ENCODE measurements around the gene LARGE1. TPM values are rescaled to one million over a fixed set of nuclear protein-coding genes. Genes with fewer than 3 reads are reported as not detected.

The LARGE1 gene
- total and polyA plus RNA-seq, 4 donors, result 25.6 to 45.6 (median 37.6) TPM

DNA sequence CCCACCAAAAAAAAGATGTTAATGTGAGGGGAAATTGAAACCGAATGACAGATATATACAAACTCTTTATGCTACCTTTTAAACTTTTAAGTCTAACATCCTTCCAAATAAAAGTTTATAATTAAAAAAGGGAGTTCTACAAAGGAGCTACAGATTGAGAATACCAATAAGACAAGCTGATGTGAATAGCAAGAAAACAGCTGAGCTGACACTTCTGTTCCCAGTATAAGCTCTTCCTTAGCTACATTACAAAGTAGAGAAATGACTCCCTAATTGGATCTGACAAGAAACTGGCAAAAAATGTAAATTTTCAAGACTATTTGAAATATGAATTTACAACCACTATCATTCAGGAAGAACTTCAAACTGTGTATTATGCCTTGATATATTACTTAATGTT lies 567.5 kb downstream of the LARGE1 start:
- no peaks in the 10 kb centered on the region for H3K9me3 ChIP-seq (ENCODE audit: control insufficient read depth, insufficient read depth, low read length)
- DNase-seq (ENCODE audit: low read depth in 4 of 6, low spot score in 6 of 6), result peak in 1 of 6 donors; percentile 18

DNA sequence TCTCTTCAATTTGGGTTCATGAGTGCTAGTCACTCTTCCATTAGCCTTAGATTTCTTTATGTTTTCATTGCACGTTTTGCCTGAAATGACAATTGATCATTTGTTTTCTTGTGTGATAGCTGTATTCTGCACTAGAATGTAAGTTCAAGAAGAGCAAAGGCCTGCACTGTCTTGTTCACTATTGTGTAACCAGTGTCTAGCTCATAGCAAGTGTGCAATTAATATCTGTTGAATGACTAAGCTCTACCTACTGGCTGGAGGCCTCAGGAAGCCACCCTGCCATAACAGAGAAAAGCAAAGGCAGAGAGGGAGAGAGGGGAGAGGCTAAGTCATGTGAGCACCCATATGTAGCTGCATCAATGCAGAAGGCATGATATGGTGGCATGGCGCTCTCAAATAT lies 569.3 kb downstream of the LARGE1 start:
- DNase-seq (ENCODE audit: low read depth in 4 of 6, low spot score in 6 of 6), result no peak
- H3K27ac ChIP-seq (ENCODE audit: low read depth, low read length), result no peak overlapping the region
- WGBS (ENCODE audit: insufficient coverage), result 83% methylated on average over 1 of the region's 2 CpGs
- no peaks in the 10 kb centered on the region for H3K27me3 ChIP-seq (ENCODE audit: control insufficient read depth, insufficient read depth, low read length)
- no peaks in the 10 kb centered on the region for H3K9me3 ChIP-seq (ENCODE audit: control insufficient read depth, insufficient read depth, low read length)
- H3K4me1 ChIP-seq (ENCODE audit: control insufficient read depth, insufficient read depth, low read length), result no peaks in the 10 kb centered on the region
- H3K36me3 ChIP-seq (ENCODE audit: control insufficient read depth, insufficient read depth, low read length), result no peaks in the 10 kb centered on the region
- H3K4me3 ChIP-seq (ENCODE audit: low read depth, low read length), result no peak overlapping the region

More for the DNA sequence above, 567.5 kb downstream of the LARGE1 start:
- Histone ChIP-seq H3K4me1 (ENCODE audit: control insufficient read depth, insufficient read depth, low read length) (no peaks in the 10 kb centered on the region), H3K27me3 (ENCODE audit: control insufficient read depth, insufficient read depth, low read length) (no peaks in the 10 kb centered on the region), H3K4me3 (ENCODE audit: low read depth, low read length) (no peak overlapping the region), H3K27ac (ENCODE audit: low read depth, low read length) (no peak overlapping the region), H3K36me3 (ENCODE audit: control insufficient read depth, insufficient read depth, low read length) (no peaks in the 10 kb centered on the region)
- no CpG with 5 or more reads among the region's 1 CpG for WGBS (ENCODE audit: insufficient coverage)

DNA sequence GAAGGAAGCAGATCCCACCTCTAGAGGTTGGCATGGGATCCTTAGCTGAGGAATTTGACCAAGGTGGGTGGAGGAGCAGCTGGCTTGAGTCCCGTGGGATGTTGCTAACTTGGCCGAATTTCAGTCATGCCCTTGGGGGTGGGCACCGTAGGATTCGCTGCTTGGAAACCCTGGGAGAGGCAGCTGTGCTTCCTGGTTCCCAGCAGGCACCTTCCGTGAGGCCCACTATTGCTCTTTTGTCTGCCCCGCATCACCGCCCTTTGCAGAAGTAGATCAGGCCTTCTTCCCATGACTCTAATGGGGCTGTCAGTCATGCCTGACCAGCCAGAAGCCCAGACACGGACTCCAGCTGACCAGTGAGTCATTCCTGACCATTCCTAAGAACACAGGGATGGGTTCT lies 569.8 kb downstream of the LARGE1 start:
- Histone ChIP-seq H3K27ac (ENCODE audit: low read depth, low read length) (no peak overlapping the region), H3K4me3 (ENCODE audit: low read depth, low read length) (no peak overlapping the region), H3K4me1 (ENCODE audit: control insufficient read depth, insufficient read depth, low read length) (no peaks in the 10 kb centered on the region), H3K27me3 (ENCODE audit: control insufficient read depth, insufficient read depth, low read length) (no peaks in the 10 kb centered on the region), H3K36me3 (ENCODE audit: control insufficient read depth, insufficient read depth, low read length) (no peaks in the 10 kb centered on the region), H3K9me3 (ENCODE audit: control insufficient read depth, insufficient read depth, low read length) (no peaks in the 10 kb centered on the region)
- 86% methylated on average over 8 of the region's 8 CpGs for WGBS (ENCODE audit: insufficient coverage)
- no peak for DNase-seq (ENCODE audit: low read depth in 4 of 6, low spot score in 6 of 6)

DNA sequence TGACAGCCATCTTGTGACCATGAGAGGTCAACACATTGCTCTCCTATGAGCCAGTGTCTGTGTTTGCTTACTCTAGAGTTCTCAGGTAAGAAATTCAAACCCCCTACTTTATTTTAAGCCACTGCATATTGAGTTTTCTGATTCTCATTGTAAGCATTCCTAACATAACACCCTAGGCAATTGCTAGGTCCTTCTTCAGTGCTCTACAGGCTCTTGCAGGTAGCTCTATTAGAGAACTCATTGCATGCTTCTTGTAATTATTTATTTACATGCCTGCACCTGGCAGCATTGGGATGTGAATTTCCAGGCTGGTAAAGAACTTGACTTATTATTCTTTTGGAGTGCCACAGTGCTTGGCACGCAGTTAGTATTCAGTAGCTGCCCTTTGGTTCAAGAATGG lies 573.3 kb downstream of the LARGE1 start:
- WGBS (ENCODE audit: insufficient coverage), result 86% methylated on average over 1 of the region's 1 CpG
- H3K27ac ChIP-seq (ENCODE audit: low read depth, low read length), result no peak overlapping the region
- H3K27me3 ChIP-seq (ENCODE audit: control insufficient read depth, insufficient read depth, low read length), result no peaks in the 10 kb centered on the region
- no peak overlapping the region for H3K4me3 ChIP-seq (ENCODE audit: low read depth, low read length)
- no peaks in the 10 kb centered on the region for H3K9me3 ChIP-seq (ENCODE audit: control insufficient read depth, insufficient read depth, low read length)
- H3K36me3 ChIP-seq (ENCODE audit: control insufficient read depth, insufficient read depth, low read length), result no peaks in the 10 kb centered on the region
- DNase-seq (ENCODE audit: low read depth in 4 of 6, low spot score in 6 of 6), result no peak
- no peaks in the 10 kb centered on the region for H3K4me1 ChIP-seq (ENCODE audit: control insufficient read depth, insufficient read depth, low read length)

DNA sequence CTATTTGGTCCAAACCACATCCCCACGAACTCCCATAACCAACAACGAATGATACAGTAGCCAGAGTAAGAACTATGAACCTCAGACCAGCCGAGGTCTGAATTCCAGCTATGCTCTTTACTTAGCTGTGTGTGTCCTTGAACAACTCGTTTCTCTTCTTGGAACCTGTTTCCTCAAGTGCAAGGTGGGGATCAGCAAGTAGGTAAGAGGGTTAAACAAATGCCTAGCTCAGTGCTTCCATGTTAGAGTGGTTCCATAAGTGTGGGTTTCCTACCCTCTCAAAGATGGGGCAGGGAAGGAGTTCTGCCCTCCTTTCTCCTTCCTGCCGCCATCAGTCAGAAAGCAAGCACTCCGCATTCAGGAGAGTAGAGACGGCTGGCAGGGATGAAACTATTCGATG lies 578.7 kb downstream of the LARGE1 start:
- DNase-seq (ENCODE audit: low read depth in 4 of 6, low spot score in 6 of 6), result no peak
- WGBS (ENCODE audit: insufficient coverage), result 78% methylated on average over 4 of the region's 8 CpGs
- no peaks in the 10 kb centered on the region for H3K9me3 ChIP-seq (ENCODE audit: control insufficient read depth, insufficient read depth, low read length)

DNA sequence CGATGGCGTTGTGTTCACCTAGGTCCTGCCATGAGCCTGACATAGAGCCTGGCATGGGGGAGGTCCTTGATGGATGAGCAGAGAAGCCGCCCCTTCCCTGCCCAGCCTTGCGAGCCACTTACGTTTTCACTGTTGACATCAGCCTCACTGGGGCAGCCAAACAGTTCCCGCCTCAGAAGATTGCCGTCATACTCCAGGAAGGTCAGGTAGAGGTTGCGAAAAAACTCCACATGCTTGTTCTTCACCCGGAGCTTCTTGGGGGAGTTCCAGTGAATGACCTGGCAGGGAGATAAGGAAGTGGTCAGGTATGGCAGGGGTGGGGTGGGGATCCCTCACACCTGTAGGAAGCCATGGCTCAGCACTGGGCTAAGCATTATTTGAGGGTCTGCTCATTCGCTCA lies 582.8 kb downstream of the LARGE1 start:
- no peak for DNase-seq (ENCODE audit: low read depth in 4 of 6, low spot score in 6 of 6)
- WGBS (ENCODE audit: insufficient coverage), result 90% methylated on average over 5 of the region's 10 CpGs
- H3K9me3 ChIP-seq (ENCODE audit: control insufficient read depth, insufficient read depth, low read length), result no peaks in the 10 kb centered on the region

More for the DNA sequence above, 578.7 kb downstream of the LARGE1 start:
- H3K27me3 ChIP-seq (ENCODE audit: control insufficient read depth, insufficient read depth, low read length), result no peaks in the 10 kb centered on the region
- H3K4me3 ChIP-seq (ENCODE audit: low read depth, low read length), result no peak overlapping the region
- H3K36me3 ChIP-seq (ENCODE audit: control insufficient read depth, insufficient read depth, low read length), result peaks cover 5% of the 10 kb centered on the region
- no peaks in the 10 kb centered on the region for H3K4me1 ChIP-seq (ENCODE audit: control insufficient read depth, insufficient read depth, low read length)
- H3K27ac ChIP-seq (ENCODE audit: low read depth, low read length), result no peak overlapping the region

DNA sequence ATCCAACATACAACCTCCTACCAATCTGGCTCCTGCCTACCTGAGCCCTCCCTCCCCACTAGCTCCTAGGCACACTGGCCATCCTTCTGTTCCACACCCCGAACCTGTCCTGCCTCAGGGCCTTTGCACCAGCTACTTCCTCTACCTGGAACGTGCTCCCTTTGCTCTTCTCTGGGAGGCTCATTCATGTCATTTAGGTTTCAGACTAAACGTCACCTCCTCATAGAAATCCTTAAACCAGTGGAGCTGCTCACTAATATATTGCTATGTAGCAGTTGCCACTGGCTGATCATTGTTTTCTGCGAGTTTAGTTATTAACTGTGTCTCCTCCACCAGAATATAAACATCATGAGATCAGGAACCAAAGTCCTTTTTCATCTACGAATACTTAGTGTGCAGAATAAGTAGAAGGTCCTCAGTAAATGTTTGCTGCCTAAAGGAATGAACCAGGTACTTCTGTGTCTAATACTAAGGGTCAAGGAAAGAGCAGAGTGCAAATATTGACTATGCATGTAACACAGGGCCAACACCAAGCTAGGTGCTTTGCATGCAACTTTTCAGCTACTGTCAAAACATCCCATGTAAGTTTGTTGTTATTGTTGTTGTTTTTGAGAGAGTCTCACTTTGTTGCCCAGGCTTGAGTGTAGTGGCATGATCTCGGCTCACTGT lies 584.5 kb downstream of the LARGE1 start:
- Histone ChIP-seq H3K36me3 (ENCODE audit: control insufficient read depth, insufficient read depth, low read length) (peaks cover 5% of the 10 kb centered on the region), H3K4me1 (ENCODE audit: control insufficient read depth, insufficient read depth, low read length) (peaks cover 4% of the 10 kb centered on the region), H3K27ac (ENCODE audit: low read depth, low read length) (no peak overlapping the region), H3K4me3 (ENCODE audit: low read depth, low read length) (no peak overlapping the region), H3K27me3 (ENCODE audit: control insufficient read depth, insufficient read depth, low read length) (no peaks in the 10 kb centered on the region), H3K9me3 (ENCODE audit: control insufficient read depth, insufficient read depth, low read length) (no peaks in the 10 kb centered on the region)
- WGBS (ENCODE audit: insufficient coverage), result 100% methylated on average over 2 of the region's 6 CpGs
- no peak for DNase-seq (ENCODE audit: low read depth in 4 of 6, low spot score in 6 of 6)

More for the DNA sequence above, 582.8 kb downstream of the LARGE1 start:
- H3K36me3 ChIP-seq (ENCODE audit: control insufficient read depth, insufficient read depth, low read length), result peaks cover 5% of the 10 kb centered on the region
- H3K27me3 ChIP-seq (ENCODE audit: control insufficient read depth, insufficient read depth, low read length), result no peaks in the 10 kb centered on the region
- H3K4me1 ChIP-seq (ENCODE audit: control insufficient read depth, insufficient read depth, low read length), result peaks cover 4% of the 10 kb centered on the region
- no peak overlapping the region for H3K4me3 ChIP-seq (ENCODE audit: low read depth, low read length)
- H3K27ac ChIP-seq (ENCODE audit: low read depth, low read length), result no peak overlapping the region

DNA sequence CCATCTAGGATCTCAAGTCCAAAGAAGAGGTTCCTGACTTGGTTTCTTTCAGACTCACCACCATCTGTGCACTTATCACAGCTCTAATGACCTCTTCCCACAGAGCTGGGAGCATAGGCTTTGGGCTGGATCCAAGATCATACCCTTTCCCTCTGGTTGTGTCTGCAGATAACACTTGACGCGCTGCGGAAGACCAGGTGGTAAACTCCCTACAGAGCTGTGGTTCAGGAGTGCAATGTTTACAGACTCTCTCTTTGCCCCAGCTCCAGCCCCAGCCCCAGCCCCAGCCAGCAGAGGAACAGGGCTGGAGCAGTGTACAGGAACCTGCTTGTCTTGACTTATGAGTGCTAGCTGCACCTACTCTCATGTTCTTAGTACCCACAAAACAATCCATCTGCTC lies 587.7 kb downstream of the LARGE1 start:
- 44% methylated on average over 3 of the region's 3 CpGs for whole genome bisulfite sequencing (ENCODE audit: insufficient coverage)
- peaks cover 4% of the 10 kb centered on the region for H3K4me1 ChIP-seq (ENCODE audit: control insufficient read depth, insufficient read depth, low read length)
- DNase-seq (ENCODE audit: low read depth in 4 of 6, low spot score in 6 of 6), result no peak
- H3K4me3 ChIP-seq (ENCODE audit: low read depth, low read length), result no peak overlapping the region
- no peak overlapping the region for H3K27ac ChIP-seq (ENCODE audit: low read depth, low read length)
- no peaks in the 10 kb centered on the region for H3K9me3 ChIP-seq (ENCODE audit: control insufficient read depth, insufficient read depth, low read length)
- H3K27me3 ChIP-seq (ENCODE audit: control insufficient read depth, insufficient read depth, low read length), result no peaks in the 10 kb centered on the region
- H3K36me3 ChIP-seq (ENCODE audit: control insufficient read depth, insufficient read depth, low read length), result peaks cover 4% of the 10 kb centered on the region

DNA sequence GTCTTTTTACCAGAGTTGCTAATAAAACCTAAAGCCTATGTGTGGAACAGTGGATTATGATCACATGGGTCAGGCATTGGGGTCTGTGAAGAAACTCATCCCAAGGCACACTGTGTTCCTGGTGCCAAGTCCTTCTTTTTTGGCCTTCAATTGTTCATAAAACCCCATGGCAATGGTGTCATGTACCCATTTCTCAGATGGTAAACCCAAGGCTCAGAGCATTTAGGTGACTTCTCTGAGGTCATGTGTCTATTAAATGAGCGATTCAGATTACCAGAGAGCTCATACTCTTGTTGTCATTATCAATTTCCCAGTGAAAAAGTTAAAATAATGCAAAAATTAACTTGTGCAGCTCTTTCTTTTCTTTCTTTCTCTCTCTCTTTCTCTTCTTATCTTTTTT lies 589.3 kb downstream of the LARGE1 start:
- Histone ChIP-seq H3K27ac (ENCODE audit: low read depth, low read length) (no peak overlapping the region), H3K27me3 (ENCODE audit: control insufficient read depth, insufficient read depth, low read length) (no peaks in the 10 kb centered on the region), H3K4me1 (ENCODE audit: control insufficient read depth, insufficient read depth, low read length) (peaks cover 4% of the 10 kb centered on the region), H3K9me3 (ENCODE audit: control insufficient read depth, insufficient read depth, low read length) (no peaks in the 10 kb centered on the region), H3K36me3 (ENCODE audit: control insufficient read depth, insufficient read depth, low read length) (peaks cover 4% of the 10 kb centered on the region), H3K4me3 (ENCODE audit: low read depth, low read length) (no peak overlapping the region)
- WGBS (ENCODE audit: insufficient coverage), result no CpG with 5 or more reads among the region's 1 CpG
- no peak for DNase-seq (ENCODE audit: low read depth in 4 of 6, low spot score in 6 of 6)

DNA sequence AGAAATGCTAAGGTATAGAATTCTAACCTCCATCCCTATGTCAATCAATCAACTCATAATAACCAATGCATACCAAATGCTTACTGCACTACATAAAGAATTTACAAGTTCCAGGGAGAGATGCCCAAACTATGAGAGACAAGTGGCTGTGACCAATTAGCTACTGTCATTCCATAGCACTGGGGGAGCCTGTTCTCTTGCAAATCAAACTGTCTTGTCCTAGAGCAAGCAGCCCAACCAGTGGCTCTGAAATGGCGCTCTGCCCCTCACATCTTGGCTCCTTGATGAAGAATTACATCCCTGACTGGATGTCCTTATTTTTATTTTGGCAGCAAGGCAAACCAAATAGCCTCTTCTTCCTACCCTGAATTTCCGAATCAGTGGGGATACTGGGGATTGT lies 589.7 kb downstream of the LARGE1 start:
- Histone ChIP-seq H3K27ac (ENCODE audit: low read depth, low read length) (no peak overlapping the region), H3K36me3 (ENCODE audit: control insufficient read depth, insufficient read depth, low read length) (peaks cover 4% of the 10 kb centered on the region), H3K4me1 (ENCODE audit: control insufficient read depth, insufficient read depth, low read length) (peaks cover 4% of the 10 kb centered on the region), H3K27me3 (ENCODE audit: control insufficient read depth, insufficient read depth, low read length) (no peaks in the 10 kb centered on the region), H3K9me3 (ENCODE audit: control insufficient read depth, insufficient read depth, low read length) (no peaks in the 10 kb centered on the region), H3K4me3 (ENCODE audit: low read depth, low read length) (no peak overlapping the region)
- DNase-seq (ENCODE audit: low read depth in 4 of 6, low spot score in 6 of 6), result no peak
- WGBS (ENCODE audit: insufficient coverage), result 86% methylated on average over 1 of the region's 2 CpGs

Measured in spinal cord (tissue), 10 donors.